Glomerular visceral epithelial cell (primary cell): ENCODE results near the gene ATP8B3.
"Not testable (repeated sequence)": the region's sequence is repeated elsewhere in the genome, so short reads cannot be mapped to it uniquely, and the experiment has no call there.

ENCODE experiments used
- DNase-seq: peaks from one replicate; pipeline ENCODE4 v3.0.0-alpha.2; 2016; ENCODE audit errors: extremely low spot score

The ATP8B3 gene

GRCh38 chr19:1799695-1800342 is 12.3 kb downstream of the ATP8B3 start:
- DNase-seq, result no peak

- not testable (repeated sequence) for DNase-seq
Measured at GRCh38 chr19:1797313-1797712, 14.8 kb downstream of the ATP8B3 start.

- no peak for DNase-seq
Measured at GRCh38 chr19:1796395-1797142, 15.5 kb downstream of the ATP8B3 start.

GRCh38 chr19:1794424-1795172 is 17.5 kb downstream of the ATP8B3 start:
- DNase-seq, result no peak

- no peak for DNase-seq
Measured at GRCh38 chr19:1791879-1792278, 20.2 kb downstream of the ATP8B3 start.

GRCh38 chr19:1790054-1790792 is 21.9 kb downstream of the ATP8B3 start:
- DNase-seq, result no peak

- DNase-seq, result peak; percentile 28
Measured at GRCh38 chr19:1789261-1790041, 22.6 kb downstream of the ATP8B3 start.

GRCh38 chr19:1787116-1787515 is 25.0 kb downstream of the ATP8B3 start:
- DNase-seq, result no peak

GRCh38 chr19:1786668-1787067 is 25.4 kb downstream of the ATP8B3 start:
- DNase-seq, result no peak

- no peak for DNase-seq
Measured at GRCh38 chr19:1785310-1785709, 26.8 kb downstream of the ATP8B3 start.

GRCh38 chr19:1783874-1784273 is 28.2 kb downstream of the ATP8B3 start:
- no peak for DNase-seq

- DNase-seq, result no peak
Measured at GRCh38 chr19:1783354-1783753, 28.7 kb downstream of the ATP8B3 start.

GRCh38 chr19:1782521-1782920 is 29.6 kb downstream of the ATP8B3 start:
- DNase-seq, result no peak

GRCh38 chr19:1780272-1780958 is 31.7 kb downstream of the ATP8B3 start:
- DNase-seq, result no peak

GRCh38 chr19:1779574-1779973 is 32.5 kb downstream of the ATP8B3 start:
- no peak for DNase-seq

GRCh38 chr19:1777149-1777548 is 34.9 kb downstream of the ATP8B3 start:
- no peak for DNase-seq

- DNase-seq, result no peak
Measured at GRCh38 chr19:1776606-1777147, 35.4 kb downstream of the ATP8B3 start.

- no peak for DNase-seq
Measured at GRCh38 chr19:1775951-1776605, 36.0 kb downstream of the ATP8B3 start.

GRCh38 chr19:1774989-1775772 is 36.9 kb downstream of the ATP8B3 start:
- DNase-seq, result peak; percentile 68
